Measurements from ENCODE around the gene GLCE. TPM values are rescaled to one million over a fixed set of nuclear protein-coding genes. Genes with fewer than 3 reads are reported as not detected.

GLCE gene
- total and polyA plus RNA-seq, 9 of the 15 experiments (the other 6 are each of a cell fraction or from before 2014, with no cell fraction given): 4.6 to 12.3 (median 10.6) TPM

DNA sequence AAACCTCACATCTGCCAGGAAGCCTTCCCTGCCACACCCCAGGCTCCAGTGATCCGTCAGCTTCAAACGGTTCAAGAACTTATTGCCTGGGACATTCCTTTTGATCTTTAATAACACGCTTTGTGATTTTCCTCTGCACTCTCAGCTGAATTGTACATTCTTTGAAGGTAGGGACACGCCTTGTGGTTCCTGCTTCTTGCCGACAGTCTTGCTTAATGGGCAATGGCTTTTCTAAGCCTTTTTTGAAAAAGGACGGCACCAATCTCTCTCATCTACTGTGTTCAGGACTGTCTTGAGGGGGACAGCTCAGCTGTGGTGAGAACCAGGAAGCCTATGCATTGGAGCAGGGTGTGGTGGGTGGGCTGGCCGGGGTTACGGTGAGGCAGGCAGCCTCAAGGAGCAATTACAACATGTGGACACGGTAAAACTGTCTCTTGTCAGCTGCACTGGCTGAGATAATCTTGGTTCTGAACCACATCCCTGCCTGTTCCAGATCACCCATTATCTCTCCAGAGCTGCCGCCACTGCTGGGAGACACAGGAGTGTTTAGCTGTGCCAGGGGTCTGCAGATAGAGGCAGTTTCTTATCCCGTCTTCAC lies 46.0 kb upstream of the GLCE start (continued):
- TF ChIP-seq, protein P1, sequence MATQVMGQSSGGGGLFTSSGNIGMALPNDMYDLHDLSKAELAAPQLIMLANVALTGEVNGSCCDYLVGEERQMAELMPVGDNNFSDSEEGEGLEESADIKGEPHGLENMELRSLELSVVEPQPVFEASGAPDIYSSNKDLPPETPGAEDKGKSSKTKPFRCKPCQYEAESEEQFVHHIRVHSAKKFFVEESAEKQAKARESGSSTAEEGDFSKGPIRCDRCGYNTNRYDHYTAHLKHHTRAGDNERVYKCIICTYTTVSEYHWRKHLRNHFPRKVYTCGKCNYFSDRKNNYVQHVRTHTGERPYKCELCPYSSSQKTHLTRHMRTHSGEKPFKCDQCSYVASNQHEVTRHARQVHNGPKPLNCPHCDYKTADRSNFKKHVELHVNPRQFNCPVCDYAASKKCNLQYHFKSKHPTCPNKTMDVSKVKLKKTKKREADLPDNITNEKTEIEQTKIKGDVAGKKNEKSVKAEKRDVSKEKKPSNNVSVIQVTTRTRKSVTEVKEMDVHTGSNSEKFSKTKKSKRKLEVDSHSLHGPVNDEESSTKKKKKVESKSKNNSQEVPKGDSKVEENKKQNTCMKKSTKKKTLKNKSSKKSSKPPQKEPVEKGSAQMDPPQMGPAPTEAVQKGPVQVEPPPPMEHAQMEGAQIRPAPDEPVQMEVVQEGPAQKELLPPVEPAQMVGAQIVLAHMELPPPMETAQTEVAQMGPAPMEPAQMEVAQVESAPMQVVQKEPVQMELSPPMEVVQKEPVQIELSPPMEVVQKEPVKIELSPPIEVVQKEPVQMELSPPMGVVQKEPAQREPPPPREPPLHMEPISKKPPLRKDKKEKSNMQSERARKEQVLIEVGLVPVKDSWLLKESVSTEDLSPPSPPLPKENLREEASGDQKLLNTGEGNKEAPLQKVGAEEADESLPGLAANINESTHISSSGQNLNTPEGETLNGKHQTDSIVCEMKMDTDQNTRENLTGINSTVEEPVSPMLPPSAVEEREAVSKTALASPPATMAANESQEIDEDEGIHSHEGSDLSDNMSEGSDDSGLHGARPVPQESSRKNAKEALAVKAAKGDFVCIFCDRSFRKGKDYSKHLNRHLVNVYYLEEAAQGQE (IDR thresholded peaks at IDR 0.05; ENCODE audit: borderline replicate concordance): peak; percentile 72
- TF ChIP-seq, protein P1 (CRISPR knock-in tag; IDR thresholded peaks at IDR 0.05; ENCODE audit: low read depth): peak; percentile 90
- no peak for TF ChIP-seq ESRRA (IDR thresholded peaks at IDR 0.05; ENCODE audit: borderline replicate concordance, low read depth)
- TF ChIP-seq MAFF (IDR thresholded peaks at IDR 0.05; ENCODE audit: low read length): no peak
- no peak for TF ChIP-seq EWSR1 (IDR thresholded peaks at IDR 0.05; ENCODE audit: borderline replicate concordance, low read depth, partially characterized antibody)
- no peak for TF ChIP-seq POLR2G (IDR thresholded peaks at IDR 0.05; ENCODE audit: low read depth, low read length)
- no peak for TF ChIP-seq RBM15 (IDR thresholded peaks at IDR 0.05; ENCODE audit: insufficient read depth, low read length)
- TF ChIP-seq, protein P2, sequence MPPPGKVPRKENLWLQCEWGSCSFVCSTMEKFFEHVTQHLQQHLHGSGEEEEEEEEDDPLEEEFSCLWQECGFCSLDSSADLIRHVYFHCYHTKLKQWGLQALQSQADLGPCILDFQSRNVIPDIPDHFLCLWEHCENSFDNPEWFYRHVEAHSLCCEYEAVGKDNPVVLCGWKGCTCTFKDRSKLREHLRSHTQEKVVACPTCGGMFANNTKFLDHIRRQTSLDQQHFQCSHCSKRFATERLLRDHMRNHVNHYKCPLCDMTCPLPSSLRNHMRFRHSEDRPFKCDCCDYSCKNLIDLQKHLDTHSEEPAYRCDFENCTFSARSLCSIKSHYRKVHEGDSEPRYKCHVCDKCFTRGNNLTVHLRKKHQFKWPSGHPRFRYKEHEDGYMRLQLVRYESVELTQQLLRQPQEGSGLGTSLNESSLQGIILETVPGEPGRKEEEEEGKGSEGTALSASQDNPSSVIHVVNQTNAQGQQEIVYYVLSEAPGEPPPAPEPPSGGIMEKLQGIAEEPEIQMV (tag; conservative IDR thresholded peaks at IDR 0.05; ENCODE audit: low read depth): no peak
- TF ChIP-seq PYGO2 (tag; IDR thresholded peaks at IDR 0.05): no peak
- TF ChIP-seq CEBPB (tag; IDR thresholded peaks at IDR 0.05): peak; percentile 46; the same call in 1 of the 2 replicates
- TF ChIP-seq PTTG1 (tag; IDR thresholded peaks at IDR 0.05; ENCODE audit: low read depth): no peak
- no peak for TF ChIP-seq SRSF1 (IDR thresholded peaks at IDR 0.05; ENCODE audit: low read depth, low read length)
- no peak for TF ChIP-seq ZZZ3 (IDR thresholded peaks at IDR 0.05)
- TF ChIP-seq ZNF212 (CRISPR knock-in tag; IDR thresholded peaks at IDR 0.05): no peak
- no peak for TF ChIP-seq GTF2A2 (tag; IDR thresholded peaks at IDR 0.05)
- TF ChIP-seq HLTF (IDR thresholded peaks at IDR 0.05): no peak
- no peak for TF ChIP-seq ZNF408 (CRISPR knock-in tag; IDR thresholded peaks at IDR 0.05; ENCODE audit: low read depth)
- TF ChIP-seq ZNF785 (CRISPR knock-in tag; IDR thresholded peaks at IDR 0.05): no peak
- no peak for TF ChIP-seq ZNF217 (CRISPR knock-in tag; IDR thresholded peaks at IDR 0.05)
- no peak for TF ChIP-seq KDM1A (IDR thresholded peaks at IDR 0.05)
- TF ChIP-seq ZNF778 (CRISPR knock-in tag; IDR thresholded peaks at IDR 0.05): no peak
- TF ChIP-seq YBX1 (IDR thresholded peaks at IDR 0.05): no peak
